ENCODE results near the gene RCOR2.

The RCOR2 gene

GRCh38 chr11:63923319-63923718 lies 6.4 kb upstream of the RCOR2 start:
- Histone ChIP-seq H3K27ac (ENCODE audit: poor library complexity, severe bottlenecking) (no peak overlapping the region), H3K4me3 (ENCODE audit: severe bottlenecking) (no peak overlapping the region), H3K27me3 (ENCODE audit: insufficient read depth, poor library complexity, severe bottlenecking) (no peaks in the 10 kb centered on the region), H3K9me3 (ENCODE audit: severe bottlenecking) (no peaks in the 10 kb centered on the region), H3K36me3 (ENCODE audit: low read depth) (no peaks in the 10 kb centered on the region), H3K4me1 (ENCODE audit: insufficient read depth, poor library complexity, severe bottlenecking) (no peaks in the 10 kb centered on the region)
- ATAC-seq (ENCODE audit: low read depth) (no peak), DNase-seq (ENCODE audit: low spot score) (no peak)
- no peak for TF ChIP-seq CTCF (IDR thresholded peaks at IDR 0.05; ENCODE audit: poor library complexity, severe bottlenecking)

DNA sequence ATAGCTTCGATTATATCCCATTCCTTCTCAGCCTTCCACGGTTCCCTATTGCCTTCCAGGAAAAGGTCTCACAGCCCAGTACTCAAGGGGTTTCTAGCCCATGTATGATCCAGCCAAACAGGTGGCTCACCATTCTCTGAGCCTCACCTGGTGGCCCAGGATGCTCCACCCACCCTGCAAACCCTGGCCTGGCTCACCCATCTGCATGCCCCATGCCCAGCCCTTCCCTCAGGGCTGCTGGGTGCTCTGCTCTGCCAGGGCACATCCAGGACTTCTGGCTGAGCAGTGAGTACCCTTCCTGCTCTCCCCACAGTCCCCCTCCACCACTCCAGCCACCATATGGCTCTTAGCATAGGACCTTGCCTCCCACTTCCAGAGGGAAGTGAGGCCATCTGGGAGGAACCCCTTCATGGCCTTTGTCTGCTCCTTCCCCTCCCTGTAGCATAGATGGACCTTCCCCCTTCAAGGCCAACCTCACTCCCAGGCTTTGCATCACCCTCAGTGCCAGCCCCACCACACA lies 5.8 kb upstream of the RCOR2 start:
- Histone ChIP-seq H3K4me1 (ENCODE audit: insufficient read depth, poor library complexity, severe bottlenecking) (no peaks in the 10 kb centered on the region), H3K4me3 (ENCODE audit: severe bottlenecking) (no peak overlapping the region), H3K36me3 (ENCODE audit: low read depth) (no peaks in the 10 kb centered on the region), H3K9me3 (ENCODE audit: severe bottlenecking) (no peaks in the 10 kb centered on the region), H3K27ac (ENCODE audit: poor library complexity, severe bottlenecking) (no peak overlapping the region), H3K27me3 (ENCODE audit: insufficient read depth, poor library complexity, severe bottlenecking) (no peaks in the 10 kb centered on the region)
- DNase-seq (ENCODE audit: low spot score), result no peak
- peak; percentile 31; the same call in 1 of the 3 replicates for ATAC-seq (ENCODE audit: low read depth)
- TF ChIP-seq CTCF (IDR thresholded peaks at IDR 0.05; ENCODE audit: poor library complexity, severe bottlenecking), result no peak

- no peaks in the 10 kb centered on the region for H3K9me3 ChIP-seq (ENCODE audit: severe bottlenecking)
- H3K4me1 ChIP-seq (ENCODE audit: insufficient read depth, poor library complexity, severe bottlenecking), result no peaks in the 10 kb centered on the region
- no peak overlapping the region for H3K4me3 ChIP-seq (ENCODE audit: severe bottlenecking)
- H3K27ac ChIP-seq (ENCODE audit: poor library complexity, severe bottlenecking), result no peak overlapping the region
- H3K27me3 ChIP-seq (ENCODE audit: insufficient read depth, poor library complexity, severe bottlenecking), result peaks cover 4% of the 10 kb centered on the region
- H3K36me3 ChIP-seq (ENCODE audit: low read depth), result no peaks in the 10 kb centered on the region
- ATAC-seq (ENCODE audit: low read depth), result no peak
- TF ChIP-seq CTCF (IDR thresholded peaks at IDR 0.05; ENCODE audit: poor library complexity, severe bottlenecking), result no peak
- no peak for DNase-seq (ENCODE audit: low spot score)
These were observed 4.0 kb upstream of the RCOR2 start for GRCh38 chr11:63920939-63921417.

DNA sequence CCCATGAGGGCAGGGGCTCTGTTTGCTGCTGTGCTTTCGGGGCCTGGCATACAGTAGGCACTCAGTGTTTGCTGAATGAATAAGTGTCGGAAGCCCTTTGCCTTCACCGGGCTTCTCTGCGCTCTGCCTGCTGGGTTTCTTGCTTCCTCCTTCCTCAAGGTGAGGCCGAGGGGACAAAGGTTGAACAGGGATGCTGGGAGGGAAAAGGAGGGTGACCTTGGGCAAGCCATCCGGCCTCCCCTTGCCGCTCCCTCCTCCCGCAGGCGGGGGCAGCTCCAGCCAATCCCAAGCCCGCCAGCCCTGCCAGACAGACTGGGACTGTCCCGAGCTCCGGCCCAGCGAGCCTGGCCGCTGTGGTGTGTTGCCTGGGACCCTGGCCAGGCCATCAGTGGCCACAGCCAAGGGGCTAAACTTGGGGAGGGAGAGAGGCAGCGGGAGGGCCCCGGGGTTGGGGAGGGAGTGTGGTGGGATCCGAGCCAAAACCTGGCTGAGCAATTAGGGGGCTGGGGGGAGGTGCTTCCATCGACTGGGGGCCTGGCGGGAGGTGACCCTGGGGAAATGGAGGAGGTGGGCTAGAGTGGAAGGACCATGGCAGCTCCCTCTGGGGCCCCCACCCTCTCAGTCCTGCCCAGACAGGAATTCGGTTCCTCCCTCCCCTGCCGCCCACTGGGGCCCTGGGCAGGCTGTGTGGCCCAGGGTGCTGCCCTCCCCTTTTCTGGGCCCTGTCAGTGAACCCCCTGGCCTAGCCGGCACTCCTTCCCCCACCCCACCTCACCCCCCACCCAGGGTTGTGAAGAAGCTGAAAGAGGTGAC lies 3.4 kb upstream of the RCOR2 start:
- no peak overlapping the region for H3K27ac ChIP-seq (ENCODE audit: poor library complexity, severe bottlenecking)
- no peaks in the 10 kb centered on the region for H3K4me1 ChIP-seq (ENCODE audit: insufficient read depth, poor library complexity, severe bottlenecking)
- no peak for TF ChIP-seq CTCF (IDR thresholded peaks at IDR 0.05; ENCODE audit: poor library complexity, severe bottlenecking)
- no peak overlapping the region for H3K4me3 ChIP-seq (ENCODE audit: severe bottlenecking)
- no peaks in the 10 kb centered on the region for H3K36me3 ChIP-seq (ENCODE audit: low read depth)
- DNase-seq (ENCODE audit: low spot score) (no peak), ATAC-seq (ENCODE audit: low read depth) (no peak)
- peaks cover 4% of the 10 kb centered on the region for H3K27me3 ChIP-seq (ENCODE audit: insufficient read depth, poor library complexity, severe bottlenecking)
- H3K9me3 ChIP-seq (ENCODE audit: severe bottlenecking), result no peaks in the 10 kb centered on the region
